Jurkat, Clone E6-1 (cell line): ENCODE results near the gene ZP2. TPM values are rescaled to one million over a fixed set of nuclear protein-coding genes. Genes with fewer than 3 reads are reported as not detected.
"Not testable (repeated sequence)": the region's sequence is repeated elsewhere in the genome, so short reads cannot be mapped to it uniquely, and the experiment has no call there.

ENCODE experiments used
- DNase-seq: peaks from one replicate; pipeline ENCODE4 v3.0.0-alpha.2; 2011; ENCODE audit warnings: low read depth, low spot score
- H3K4me3 ChIP-seq: 2 replicates; pipeline ENCODE4 v1.5.1; 2011; ENCODE audit warnings: mild to moderate bottlenecking, low read length, control low read depth, moderate library complexity
- polyA plus RNA-seq: library from polyadenylated mRNA; unstranded; fragments of >200 nt; gene quantifications from one replicate; pipeline ENCODE4 v1.2.1, GENCODE V29; 2012; ENCODE audit warnings: missing spikeins; ENCODE audit not compliant: insufficient read length, insufficient read depth

ZP2 gene
- polyA plus RNA-seq: not detected

DNA sequence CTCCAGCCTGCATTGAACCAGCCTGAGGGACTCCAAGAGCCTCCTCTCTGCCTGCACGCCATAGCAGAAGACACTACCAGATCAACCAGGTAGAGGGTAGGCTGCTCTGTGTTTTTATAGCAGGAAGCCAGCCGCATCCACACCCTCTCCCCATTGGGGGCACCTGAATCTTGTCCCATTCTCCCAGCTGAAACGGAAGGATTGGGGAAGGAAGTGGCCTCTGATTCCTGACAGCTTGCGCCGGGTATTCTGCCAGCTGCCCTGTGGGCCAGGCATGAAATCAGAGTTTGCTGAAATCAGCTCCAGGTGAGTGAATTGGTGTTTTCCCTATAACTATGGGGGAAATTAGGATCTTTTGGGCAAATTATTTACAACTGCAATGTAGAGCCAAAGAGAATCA lies at the start of gene ZP2:
TSS of gene ZP2 (minus strand) at position 89 of the 400 bp plus-strand sequence. CDS start at position 62, 27 bp downstream.
- no peak within 1 kb of the TSS for H3K4me3 ChIP-seq
- DNase-seq: no peak

DNA sequence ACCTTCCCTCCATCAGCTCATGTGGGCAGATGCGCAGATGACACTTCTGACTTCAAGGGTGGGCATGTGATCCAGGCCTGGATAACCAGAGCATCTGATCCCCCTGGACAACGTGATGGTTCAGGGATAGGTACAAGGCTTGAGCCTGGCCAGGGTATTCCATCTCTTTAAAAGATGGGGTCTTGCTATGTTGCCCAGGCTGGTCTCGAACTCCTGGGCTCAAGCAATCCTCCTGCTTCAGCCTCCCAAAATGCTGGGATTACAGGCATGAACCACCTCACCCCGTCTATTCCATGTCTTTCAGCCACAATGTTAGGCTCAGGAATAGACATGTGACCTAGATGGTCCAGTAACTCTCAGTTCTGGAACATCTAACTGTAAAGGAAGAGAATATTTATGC lies 45.9 kb upstream of the ZP2 start:
- no peak overlapping the region for H3K4me3 ChIP-seq

GRCh38 chr16:21256636-21257035 lies 45.3 kb upstream of the ZP2 start:
- no peak for DNase-seq
- no peak overlapping the region for H3K4me3 ChIP-seq

More for the DNA sequence above, 45.9 kb upstream of the ZP2 start:
- DNase-seq: no peak

DNA sequence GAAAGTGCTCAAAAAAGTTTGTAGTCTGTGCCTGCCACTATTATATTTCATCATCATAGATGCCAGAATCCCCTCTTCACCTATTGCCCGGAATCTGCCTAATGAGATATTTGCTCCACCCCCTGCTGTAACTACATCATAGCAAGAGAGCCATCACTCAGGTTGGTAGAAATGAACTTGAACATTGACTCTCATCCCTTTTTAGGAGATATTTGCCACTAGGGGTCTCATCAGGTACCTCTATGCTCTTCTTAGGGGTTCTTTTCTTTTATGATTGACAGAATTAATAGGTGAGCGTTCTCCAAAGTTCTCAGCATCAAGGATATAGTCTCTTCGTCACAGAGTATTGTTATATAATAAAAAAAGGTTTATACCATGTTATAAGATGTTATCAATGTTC lies 42.1 kb upstream of the ZP2 start:
- H3K4me3 ChIP-seq: no peak overlapping the region
- DNase-seq: peak; percentile 15

DNA sequence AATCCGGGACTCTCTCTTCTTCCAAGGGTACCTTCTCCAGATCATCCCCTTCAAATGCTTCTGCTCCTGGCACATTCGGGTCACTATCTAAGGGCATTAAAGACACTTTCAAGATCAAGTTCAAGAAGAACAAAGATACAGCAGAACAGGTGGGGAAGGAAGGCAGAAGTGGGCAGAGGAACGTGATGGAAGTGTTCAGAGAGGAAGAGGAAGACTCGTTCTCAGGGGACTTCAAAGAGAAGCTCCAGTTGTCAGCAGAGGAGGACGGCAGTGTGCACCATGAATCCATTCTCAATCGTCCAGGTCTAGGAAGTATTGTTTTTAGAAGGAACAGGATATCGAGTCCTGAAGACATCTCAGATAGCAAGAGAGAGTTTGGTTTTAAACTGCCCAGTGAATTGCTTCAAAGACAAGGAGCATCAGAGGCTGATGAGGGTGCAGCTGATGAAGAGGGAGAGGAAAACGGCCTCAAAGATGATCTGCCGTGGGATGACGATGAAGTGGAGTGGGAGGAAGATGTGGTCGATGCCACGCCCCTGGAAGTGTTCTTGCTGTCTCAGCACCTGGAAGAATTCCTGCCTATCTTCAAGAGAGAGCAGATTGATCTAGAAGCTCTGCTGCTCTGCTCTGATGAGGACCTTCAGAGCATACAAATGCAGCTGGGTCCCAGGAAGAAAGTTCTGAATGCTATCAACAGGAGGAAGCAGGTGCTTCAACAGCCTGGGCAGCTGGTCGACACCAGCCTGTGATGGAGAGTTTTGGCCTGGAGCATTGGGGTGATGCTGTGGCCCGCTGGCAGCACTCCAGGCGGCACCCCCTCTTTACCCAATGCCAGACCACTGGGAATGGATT lies 38.9 kb upstream of the ZP2 start:
- DNase-seq: no peak

GRCh38 chr16:21248179-21248578 lies 36.8 kb upstream of the ZP2 start:
- DNase-seq, H3K4me3 ChIP-seq: not testable (repeated sequence)

More for the DNA sequence above, 38.9 kb upstream of the ZP2 start:
- no peak overlapping the region for H3K4me3 ChIP-seq

DNA sequence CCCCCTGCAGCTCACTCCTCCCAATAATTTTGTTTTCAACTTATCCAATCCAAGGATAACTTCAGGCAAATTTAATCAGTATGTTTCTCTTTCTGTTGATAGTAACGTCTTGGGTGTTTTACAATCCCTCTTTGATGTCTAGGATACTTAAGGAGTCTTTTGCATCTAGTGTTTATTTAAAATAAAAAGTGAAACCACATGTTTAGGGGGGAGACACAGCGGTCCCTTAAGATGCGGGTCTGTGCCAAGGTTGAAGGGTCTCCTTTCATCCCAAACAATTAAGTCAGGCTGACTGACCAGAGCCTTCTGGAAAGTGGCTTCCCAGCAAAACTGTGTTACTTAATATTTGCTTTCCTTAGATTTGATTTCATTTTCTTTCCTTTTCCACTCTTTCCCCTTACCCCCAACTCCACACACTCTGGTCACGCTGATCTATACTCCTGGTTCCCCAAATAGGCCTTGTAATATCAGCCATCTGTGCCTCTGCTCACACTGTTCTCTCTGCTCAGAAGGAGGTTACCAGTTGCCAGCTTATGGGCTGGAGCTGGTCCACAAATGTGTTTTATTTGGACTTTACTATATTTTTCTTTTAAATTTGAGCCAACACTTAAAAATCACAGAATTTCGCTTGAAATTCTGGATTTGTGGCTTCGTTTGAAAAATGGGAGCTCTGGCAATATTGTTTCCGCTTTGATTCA lies 33.3 kb upstream of the ZP2 start:
- no peak overlapping the region for H3K4me3 ChIP-seq
- no peak for DNase-seq

- DNase-seq: no peak
- no peak overlapping the region for H3K4me3 ChIP-seq
These were observed 31.4 kb upstream of the ZP2 start for GRCh38 chr16:21242756-21243155.

GRCh38 chr16:21239646-21240045 lies 28.3 kb upstream of the ZP2 start:
- DNase-seq: no peak
- H3K4me3 ChIP-seq: no peak overlapping the region

GRCh38 chr16:21236831-21237230 lies 25.5 kb upstream of the ZP2 start:
- no peak overlapping the region for H3K4me3 ChIP-seq
- no peak for DNase-seq

DNA sequence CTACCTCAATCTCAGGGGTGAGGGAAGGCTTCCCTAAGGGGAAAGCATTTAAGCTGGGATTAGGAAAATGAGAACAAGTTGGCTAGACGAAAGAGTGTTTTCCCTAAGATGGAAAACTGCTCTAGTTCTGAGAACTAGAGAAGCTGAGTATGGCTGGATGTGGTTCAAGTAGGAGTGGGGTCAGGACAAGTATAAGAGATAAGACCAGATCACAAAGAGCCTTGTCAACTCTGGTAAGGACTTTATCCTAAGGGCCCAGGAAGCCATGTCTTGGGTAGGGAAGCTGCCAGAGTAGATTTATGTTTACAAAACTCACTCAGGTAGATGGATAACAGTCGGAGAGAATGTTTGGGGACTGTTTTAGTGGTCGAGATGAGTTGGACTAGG lies 23.8 kb upstream of the ZP2 start:
- DNase-seq: no peak
- H3K4me3 ChIP-seq: no peak overlapping the region

- H3K4me3 ChIP-seq: no peak within 1 kb of the TSS
- no peak for DNase-seq
These were observed 22.3 kb upstream of the ZP2 start, which contains the start of gene ANKS4B for GRCh38 chr16:21233521-21234150. ANKS4B (plus strand) TSS chr16:21233699; CDS start chr16:21233738, 39 bp downstream.

GRCh38 chr16:21233045-21233520 lies 21.7 kb upstream of the ZP2 start:
- DNase-seq: no peak
- H3K4me3 ChIP-seq: no peak overlapping the region

DNA sequence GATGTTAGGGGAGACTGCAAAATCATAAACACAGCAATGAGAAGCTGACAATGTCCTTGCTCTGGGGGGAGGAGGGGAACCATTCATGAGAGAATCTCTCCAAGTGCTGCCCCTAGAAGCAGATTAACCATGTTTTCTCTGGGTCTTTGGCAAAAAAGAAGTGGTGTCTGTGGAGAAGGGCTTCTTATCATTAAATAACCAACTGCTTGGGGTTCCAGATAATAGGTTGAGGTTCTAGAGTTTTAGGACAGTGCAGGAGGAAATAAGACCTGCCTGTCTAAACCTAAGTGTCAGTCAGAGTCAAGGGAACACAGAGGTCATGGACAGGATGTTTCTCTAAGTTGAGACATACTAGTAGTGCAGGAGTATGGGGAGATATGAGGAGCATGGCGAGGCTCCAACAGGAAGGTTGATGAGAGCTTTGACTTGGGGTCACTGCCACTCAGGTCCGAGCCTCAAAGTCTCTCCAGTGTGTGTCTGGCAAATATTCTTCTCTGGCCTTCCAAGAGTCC lies 17.0 kb upstream of the ZP2 start:
- H3K4me3 ChIP-seq: no peak overlapping the region
- DNase-seq: no peak

- no peak for DNase-seq
- no peak overlapping the region for H3K4me3 ChIP-seq
These were observed 16.5 kb upstream of the ZP2 start for GRCh38 chr16:21227866-21228265.

GRCh38 chr16:21226749-21227148 lies 15.4 kb upstream of the ZP2 start:
- no peak for DNase-seq

GRCh38 chr16:21224800-21225199 lies 13.4 kb upstream of the ZP2 start:
- no peak for DNase-seq
- H3K4me3 ChIP-seq: no peak overlapping the region

More at GRCh38 chr16:21226749-21227148, 15.4 kb upstream of the ZP2 start:
- H3K4me3 ChIP-seq: no peak overlapping the region

DNA sequence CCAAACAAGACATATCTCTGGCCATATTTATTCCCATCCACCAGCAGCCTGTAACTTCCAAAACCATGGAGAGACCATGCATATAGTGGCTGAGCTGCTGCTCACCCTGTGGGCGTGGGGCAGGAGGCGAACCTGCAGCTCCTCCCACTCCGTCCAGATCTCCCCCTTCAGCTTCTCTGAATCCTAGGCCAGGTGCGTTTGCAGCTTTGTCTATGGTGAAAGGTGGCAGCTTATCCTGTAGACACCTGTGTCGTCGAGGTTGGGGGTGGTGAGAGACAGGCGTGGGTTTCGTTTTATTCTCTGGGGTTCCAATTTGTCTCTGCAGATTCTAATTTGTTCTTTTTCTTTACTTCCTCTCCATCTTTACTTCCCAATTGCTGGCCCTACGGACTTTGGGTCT lies 12.4 kb upstream of the ZP2 start:
- no peak overlapping the region for H3K4me3 ChIP-seq
- DNase-seq: no peak

DNA sequence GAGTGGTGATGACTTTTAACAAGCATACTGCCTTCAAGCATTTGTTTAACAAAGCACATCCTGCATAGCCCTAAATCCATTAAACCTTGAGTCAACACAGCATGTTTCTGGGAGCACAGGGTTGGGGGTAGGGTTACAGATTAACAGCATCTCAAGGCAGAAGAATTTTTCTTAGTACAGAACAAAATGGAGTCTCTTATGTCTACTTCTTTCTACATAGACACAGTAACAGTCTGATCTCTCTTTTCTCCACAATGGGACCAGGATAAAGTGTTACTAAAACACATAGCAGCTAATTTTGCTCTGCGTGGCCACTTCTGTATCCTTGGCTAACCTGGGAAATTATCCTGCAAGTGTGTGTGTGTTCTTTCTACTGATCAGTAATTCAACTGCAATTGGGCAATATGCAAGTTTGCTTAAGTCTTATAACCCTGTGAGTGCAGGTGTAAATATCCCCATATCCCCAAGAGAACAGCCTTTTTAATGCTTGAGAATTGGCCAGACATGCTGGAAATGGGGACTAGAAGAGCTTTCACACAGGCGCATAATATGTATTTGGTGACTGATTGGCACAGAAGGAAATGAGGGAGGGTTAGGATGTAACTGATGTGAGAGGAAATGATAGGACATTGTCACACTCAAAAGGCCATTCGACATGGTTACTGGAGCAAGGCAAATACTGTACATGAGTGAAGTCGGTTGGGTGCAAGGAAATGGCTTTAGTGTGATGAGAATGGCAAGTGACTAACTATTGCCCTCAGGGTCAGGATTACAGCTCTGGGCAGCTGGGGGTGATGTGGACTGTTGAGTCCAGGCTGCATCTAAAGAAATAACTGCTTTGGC lies 11.3 kb upstream of the ZP2 start:
- no peak overlapping the region for H3K4me3 ChIP-seq
- no peak for DNase-seq
